HepG2 (cell line): ENCODE results near the gene GSTM2. TPM values are rescaled to one million over a fixed set of nuclear protein-coding genes. Genes with fewer than 3 reads are reported as not detected.

Experiments
- AKAP8 ChIP-seq: sonication (generic); formaldehyde crosslinking; IDR thresholded peaks from 2 replicates; pipeline ENCODE4 v1.5.1; 2020; ENCODE audit warnings: mild to moderate bottlenecking, missing genetic modification reagents
- CHD2 ChIP-seq: IDR thresholded peaks from 2 replicates; pipeline ENCODE4 v1.6.1; 2011; ENCODE audit warnings: low read depth, low read length, improper control_type of control experiment
- CREBL2 ChIP-seq: sonication (generic); formaldehyde crosslinking; IDR thresholded peaks from 2 replicates; pipeline ENCODE4 v1.8.1; 2023; ENCODE audit warnings: missing genetic modification reagents, mild to moderate bottlenecking, borderline replicate concordance
- CREM ChIP-seq, 2 experiments: sonication (generic) in 1 of 2; formaldehyde crosslinking in 1 of 2; IDR thresholded peaks; 2 replicates each; pipeline versions ENCODE4 v1.4.0 to v1.6.1; 2016 to 2020; ENCODE audit warnings: antibody characterized with exemption in 1 of 2, mild to moderate bottlenecking in 1 of 2, missing genetic modification reagents in 1 of 2
- GMEB2 ChIP-seq: IDR thresholded peaks from 2 replicates; pipeline ENCODE4 v1.6.1; 2016; ENCODE audit warnings: missing biosample characterization, missing genetic modification reagents, low read depth
- HIC2 ChIP-seq: sonication (generic); formaldehyde crosslinking; IDR thresholded peaks from 2 replicates; pipeline ENCODE4 v1.9.0; 2022; ENCODE audit warnings: low read depth, missing genetic modification reagents
- HNF4G ChIP-seq, 2 experiments: sonication (generic) in 1 of 2; formaldehyde crosslinking in 1 of 2; IDR thresholded peaks; 2 replicates each; pipeline versions ENCODE4 v1.4.0 to v1.6.1; 2011 to 2020; ENCODE audit warnings: borderline replicate concordance in 2 of 2, low read depth in 2 of 2, mild to moderate bottlenecking in 2 of 2, low read length in 1 of 2, missing genetic modification reagents in 1 of 2, moderate library complexity in 1 of 2
- HOXD1 ChIP-seq: sonication (generic); formaldehyde crosslinking; IDR thresholded peaks from 2 replicates; pipeline ENCODE4 v1.5.0; 2020; ENCODE audit warnings: missing genetic modification reagents
- IKZF5 ChIP-seq: IDR thresholded peaks from 2 replicates; pipeline ENCODE4 v1.6.1; 2018; ENCODE audit warnings: missing genetic modification reagents, mild to moderate bottlenecking, missing compliant biosample characterization
- MTA3 ChIP-seq: sonication (generic); formaldehyde crosslinking; IDR thresholded peaks from 2 replicates; pipeline ENCODE4 v1.4.0; 2020; ENCODE audit warnings: missing genetic modification reagents
- NCOR1 ChIP-seq: fragments of 200-600 bp; sonication (generic); IDR thresholded peaks from 2 replicates; pipeline ENCODE4 v1.7.0; 2017; ENCODE audit warnings: antibody characterized with exemption, low read length, borderline replicate concordance
- PBX3 ChIP-seq: sonication (generic); formaldehyde crosslinking; IDR thresholded peaks from 2 replicates; pipeline ENCODE4 v1.8.1; 2023; ENCODE audit warnings: missing genetic modification reagents, inconsistent platforms, borderline replicate concordance
- WIZ ChIP-seq: sonication (generic); formaldehyde crosslinking; IDR thresholded peaks from 2 replicates; pipeline ENCODE4 v1.5.1; 2020; ENCODE audit warnings: mild to moderate bottlenecking, missing genetic modification reagents
- ZNF574 ChIP-seq: sonication (generic); formaldehyde crosslinking; IDR thresholded peaks from 2 replicates; pipeline ENCODE4 v1.4.0; 2020; ENCODE audit warnings: missing genetic modification reagents
- ZNF746 ChIP-seq: sonication (generic); formaldehyde crosslinking; IDR thresholded peaks from 2 replicates; pipeline ENCODE4 v1.8.0; 2022; ENCODE audit warnings: mild to moderate bottlenecking, missing genetic modification reagents
- ZSCAN9 ChIP-seq: IDR thresholded peaks from 2 replicates; pipeline ENCODE4 v1.6.1; 2016; ENCODE audit warnings: borderline replicate concordance
- polyA plus RNA-seq, 8 experiments: library from polyadenylated mRNA; depleted of rRNA in 3 of 8; stranded (reverse) in 7 of 8; unstranded in 1 of 8; fragments of >200 nt; fragmentation: Illumina TruSeq in 4 of 8; extraction: Trizol in 4 of 8; gene quantifications; 2 replicates each; pipeline versions ENCODE4 v1.2.1 to v1.2.3, GENCODE V29; 2011 to 2016; ENCODE audit warnings: low read depth in 4 of 8, missing spikeins in 1 of 8, mixed read lengths in 1 of 8; ENCODE audit not compliant: insufficient read depth in 1 of 8
- total RNA-seq, 5 experiments: library from RNA; depleted of rRNA; stranded (reverse); fragments of >200 nt; fragmentation: Illumina TruSeq; extraction: Trizol; gene quantifications; 2 replicates each; pipeline ENCODE4 v1.2.3, GENCODE V29; 2016; ENCODE audit warnings: low read depth in 1 of 5

Gene GSTM2
- total and polyA plus RNA-seq, 2 of the 13 experiments (the other 11 are each of a cell fraction or from before 2014, with no cell fraction given) = 7.0 to 15.0 TPM

- TF ChIP-seq WIZ (CRISPR knock-in tag) = no peak
- 0 out of 2 replicates have a peak, but pooled peaks have one; percentile 20 for TF ChIP-seq CREM (IDR thresholded peaks at IDR 0.05)
- TF ChIP-seq CREM (CRISPR knock-in tag; IDR thresholded peaks at IDR 0.05) = no peak
- no peak for TF ChIP-seq PBX3 (CRISPR knock-in tag)
- 0 out of 2 replicates have a peak, but pooled peaks have one; percentile 21 for TF ChIP-seq HOXD1 (CRISPR knock-in tag)
- TF ChIP-seq ZNF746 (CRISPR knock-in tag) = no peak
- no peak for TF ChIP-seq CHD2
- 0 out of 2 replicates have a peak, but pooled peaks have one; percentile 48 for TF ChIP-seq HIC2 (CRISPR knock-in tag)
- no peak for TF ChIP-seq MTA3
- TF ChIP-seq IKZF5 = peak; percentile 48; the same call in 1 of the 2 replicates
- no peak for TF ChIP-seq GMEB2 (CRISPR knock-in tag)
- no peak for TF ChIP-seq AKAP8 (CRISPR knock-in tag)
- peak; percentile 82 for TF ChIP-seq ZNF574 (CRISPR knock-in tag)
- TF ChIP-seq HNF4G (IDR thresholded peaks at IDR 0.05; ENCODE audit: borderline replicate concordance, low read depth, low read length) = peak; percentile 60; the same call in 1 of the 2 replicates
- TF ChIP-seq HNF4G (CRISPR knock-in tag; IDR thresholded peaks at IDR 0.05; ENCODE audit: borderline replicate concordance, low read depth) = peak; percentile 80; the same call in 1 of the 2 replicates
- peak; percentile 53; the same call in 1 of the 2 replicates for TF ChIP-seq CREBL2 (CRISPR knock-in tag)
- 0 out of 2 replicates have a peak, but pooled peaks have one; percentile 73 for TF ChIP-seq ZSCAN9 (CRISPR knock-in tag)
- TF ChIP-seq NCOR1 = 0 out of 2 replicates have a peak, but pooled peaks have one; percentile 61
Observed at GRCh38 chr1:109655615-109656519, 12.0 kb upstream of the GSTM2 start, which contains the start of gene GSTM4 (continued).
